ENCODE results near the gene C19orf38.

Gene C19orf38

DNA sequence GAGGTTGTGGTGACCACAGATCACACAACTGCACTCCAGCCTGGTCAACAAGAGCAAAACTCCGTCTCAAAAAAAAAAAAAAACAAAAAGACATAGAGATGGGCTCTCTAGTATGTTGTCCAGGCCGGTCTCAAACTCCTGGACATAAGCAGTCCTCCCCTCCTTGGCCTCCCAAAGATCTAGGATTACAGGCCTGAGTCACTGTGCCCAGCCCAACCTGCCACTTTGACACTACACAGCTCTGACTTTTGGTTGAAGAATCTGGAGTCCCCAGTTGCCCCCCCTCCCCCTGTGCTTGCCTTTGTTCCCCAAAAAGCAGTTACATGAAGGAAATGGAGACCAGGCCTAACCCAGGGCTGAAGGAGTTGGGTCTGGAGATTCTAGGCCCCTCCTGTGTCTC is 36.1 kb downstream of the C19orf38 start:
- DNase-seq (ENCODE audit: low read depth in 1 of 2, low spot score in 1 of 2) = no peak
- no peak overlapping the region for H3K4me3 ChIP-seq (replicated peaks; ENCODE audit: insufficient read depth, low read length)
- no peaks in the 10 kb centered on the region for H3K27me3 ChIP-seq (ENCODE audit: insufficient read depth, poor library complexity, severe bottlenecking)
- H3K27ac ChIP-seq (replicated peaks) = no peak overlapping the region
- TF ChIP-seq POLR2AphosphoS5 (IDR thresholded peaks at IDR 0.05; ENCODE audit: low read depth) (no peak), CTCF (IDR thresholded peaks at IDR 0.05; ENCODE audit: insufficient read depth, low read length) (no peak), GABPA (IDR thresholded peaks at IDR 0.05; ENCODE audit: low read depth) (no peak), SPI1 (IDR thresholded peaks at IDR 0.05; ENCODE audit: borderline replicate concordance, low read depth) (no peak)
- TF ChIP-seq, protein P1, sequence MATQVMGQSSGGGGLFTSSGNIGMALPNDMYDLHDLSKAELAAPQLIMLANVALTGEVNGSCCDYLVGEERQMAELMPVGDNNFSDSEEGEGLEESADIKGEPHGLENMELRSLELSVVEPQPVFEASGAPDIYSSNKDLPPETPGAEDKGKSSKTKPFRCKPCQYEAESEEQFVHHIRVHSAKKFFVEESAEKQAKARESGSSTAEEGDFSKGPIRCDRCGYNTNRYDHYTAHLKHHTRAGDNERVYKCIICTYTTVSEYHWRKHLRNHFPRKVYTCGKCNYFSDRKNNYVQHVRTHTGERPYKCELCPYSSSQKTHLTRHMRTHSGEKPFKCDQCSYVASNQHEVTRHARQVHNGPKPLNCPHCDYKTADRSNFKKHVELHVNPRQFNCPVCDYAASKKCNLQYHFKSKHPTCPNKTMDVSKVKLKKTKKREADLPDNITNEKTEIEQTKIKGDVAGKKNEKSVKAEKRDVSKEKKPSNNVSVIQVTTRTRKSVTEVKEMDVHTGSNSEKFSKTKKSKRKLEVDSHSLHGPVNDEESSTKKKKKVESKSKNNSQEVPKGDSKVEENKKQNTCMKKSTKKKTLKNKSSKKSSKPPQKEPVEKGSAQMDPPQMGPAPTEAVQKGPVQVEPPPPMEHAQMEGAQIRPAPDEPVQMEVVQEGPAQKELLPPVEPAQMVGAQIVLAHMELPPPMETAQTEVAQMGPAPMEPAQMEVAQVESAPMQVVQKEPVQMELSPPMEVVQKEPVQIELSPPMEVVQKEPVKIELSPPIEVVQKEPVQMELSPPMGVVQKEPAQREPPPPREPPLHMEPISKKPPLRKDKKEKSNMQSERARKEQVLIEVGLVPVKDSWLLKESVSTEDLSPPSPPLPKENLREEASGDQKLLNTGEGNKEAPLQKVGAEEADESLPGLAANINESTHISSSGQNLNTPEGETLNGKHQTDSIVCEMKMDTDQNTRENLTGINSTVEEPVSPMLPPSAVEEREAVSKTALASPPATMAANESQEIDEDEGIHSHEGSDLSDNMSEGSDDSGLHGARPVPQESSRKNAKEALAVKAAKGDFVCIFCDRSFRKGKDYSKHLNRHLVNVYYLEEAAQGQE (IDR thresholded peaks at IDR 0.05; ENCODE audit: insufficient replicate concordance, low read depth) = no peak

DNA sequence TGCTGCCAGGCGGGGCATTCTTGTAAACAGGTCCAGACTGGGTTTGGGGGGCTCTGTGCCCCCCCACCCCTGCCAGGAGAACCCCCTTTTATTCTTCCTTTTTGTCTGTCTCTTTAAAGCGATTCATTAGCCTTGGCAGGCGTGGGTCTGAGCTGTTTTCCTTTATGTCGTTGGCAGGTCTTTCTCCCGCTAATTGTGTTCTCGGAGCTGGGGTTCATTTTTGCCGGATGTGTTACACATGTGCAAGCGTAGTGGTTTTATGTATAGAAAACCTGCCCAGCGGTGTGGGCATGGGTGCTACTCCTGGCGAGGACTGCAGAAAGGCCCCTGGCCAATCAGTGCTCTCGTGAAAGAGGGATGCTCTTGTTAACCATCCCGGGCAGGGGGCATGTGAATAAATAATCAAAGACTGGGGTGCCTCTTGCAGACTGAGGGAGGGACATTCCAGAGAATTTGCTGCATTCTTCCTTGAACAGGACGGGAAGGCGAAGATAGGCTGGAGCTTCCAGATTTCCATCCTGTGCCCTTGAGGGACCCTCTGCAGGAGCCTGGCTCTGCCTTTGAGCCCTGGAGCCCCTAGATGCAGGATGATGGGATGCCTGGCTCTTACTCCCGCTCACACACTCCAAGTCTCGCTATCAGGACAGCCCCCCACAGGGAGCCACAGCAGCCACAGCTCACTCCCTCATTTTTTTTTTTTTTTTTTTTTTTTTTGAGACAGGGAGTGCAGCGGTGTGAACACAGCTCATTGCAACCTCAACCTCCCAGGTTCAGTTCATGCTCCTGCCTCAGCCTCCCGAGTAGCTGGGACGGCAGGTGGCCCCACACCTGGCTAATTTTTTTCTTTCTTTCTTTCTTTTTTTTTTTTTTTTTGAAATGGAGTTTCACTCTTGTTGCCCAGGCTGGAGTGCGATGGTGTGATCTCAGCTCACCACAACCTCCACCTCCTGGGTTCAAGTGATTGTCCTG is 37.3 kb downstream of the C19orf38 start:
- Histone ChIP-seq H3K27ac (replicated peaks) (no peak overlapping the region), H3K27me3 (ENCODE audit: insufficient read depth, poor library complexity, severe bottlenecking) (no peaks in the 10 kb centered on the region)
- TF ChIP-seq, protein P1 (IDR thresholded peaks at IDR 0.05; ENCODE audit: insufficient replicate concordance, low read depth) = no peak
- TF ChIP-seq POLR2AphosphoS5 (IDR thresholded peaks at IDR 0.05; ENCODE audit: low read depth) (no peak), SPI1 (IDR thresholded peaks at IDR 0.05; ENCODE audit: borderline replicate concordance, low read depth) (no peak)

DNA sequence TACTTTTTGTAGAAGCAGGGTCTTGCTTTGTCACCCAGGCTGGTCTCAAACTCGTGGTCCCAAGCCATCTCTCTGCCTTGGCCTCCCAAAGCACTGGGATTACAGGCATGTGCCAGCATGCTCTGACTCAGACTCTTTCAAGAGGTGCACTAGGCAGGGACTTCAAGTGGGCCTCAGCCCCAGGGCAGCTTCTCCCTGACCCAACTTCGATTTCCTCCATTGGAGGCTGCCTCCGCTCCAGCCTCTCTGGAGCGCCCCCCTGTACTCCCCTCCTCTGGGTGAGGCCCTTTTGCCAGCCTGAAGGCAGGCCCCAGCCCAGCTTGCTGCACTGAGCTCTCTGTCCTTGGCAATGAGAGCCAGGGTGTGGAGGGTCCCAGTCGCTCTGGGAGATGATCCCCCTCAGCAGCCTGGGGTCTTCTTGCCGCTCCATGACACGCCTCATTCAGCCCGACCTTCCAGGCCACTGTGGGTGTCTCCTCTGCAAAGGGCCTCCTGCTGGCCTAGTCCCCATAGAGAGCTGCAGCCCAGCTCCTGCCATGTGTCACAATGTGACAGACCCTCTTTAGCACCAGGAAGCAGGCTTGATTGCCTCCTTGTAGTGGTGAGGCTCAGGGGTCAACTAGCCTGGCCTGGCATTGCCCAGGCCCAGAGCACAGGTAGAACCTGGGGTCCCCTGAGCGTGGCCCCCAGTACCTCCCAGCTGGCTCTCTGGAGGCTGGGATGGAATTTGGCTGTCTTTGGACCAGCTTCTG is 39.6 kb downstream of the C19orf38 start:
- H3K27ac ChIP-seq (replicated peaks) = no peak overlapping the region
- TF ChIP-seq SPI1 (IDR thresholded peaks at IDR 0.05; ENCODE audit: borderline replicate concordance, low read depth) = no peak
- TF ChIP-seq, protein P1 (IDR thresholded peaks at IDR 0.05; ENCODE audit: insufficient replicate concordance, low read depth) = no peak
- no peak for TF ChIP-seq CTCF (IDR thresholded peaks at IDR 0.05; ENCODE audit: insufficient read depth, low read length)
- TF ChIP-seq GABPA (IDR thresholded peaks at IDR 0.05; ENCODE audit: low read depth) = no peak
- no peak for TF ChIP-seq POLR2AphosphoS5 (IDR thresholded peaks at IDR 0.05; ENCODE audit: low read depth)
- no peak for DNase-seq (ENCODE audit: low read depth in 1 of 2, low spot score in 1 of 2)
- H3K4me3 ChIP-seq (replicated peaks; ENCODE audit: insufficient read depth, low read length) = no peak overlapping the region
- H3K27me3 ChIP-seq (ENCODE audit: insufficient read depth, poor library complexity, severe bottlenecking) = no peaks in the 10 kb centered on the region

More for the DNA sequence above, 37.3 kb downstream of the C19orf38 start:
- no peak overlapping the region for H3K4me3 ChIP-seq (replicated peaks; ENCODE audit: insufficient read depth, low read length)
- DNase-seq (ENCODE audit: low read depth in 1 of 2, low spot score in 1 of 2) = no peak

Measured in HL-60 (cell line).